Activated effector memory CD4-positive, alpha-beta T cell treated with anti-CD3 and anti-CD28 coated beads, Interleukin-2, amount 50 U/mL, for 16 hours (primary cell): Measurements from ENCODE around the gene UPP1.
A peak's percentile ranks its signal among the peaks of the same experiment; 100 is the strongest.
"Not testable (repeated sequence)": the region's sequence is repeated elsewhere in the genome, so short reads cannot be mapped to it uniquely, and the experiment has no call there.

Experiments used
- DNase-seq: peaks from one replicate; pipeline ENCODE4 v3.0.0-alpha.2; 2020

Gene UPP1

GRCh38 chr7:48112401-48113165 lies 23.5 kb downstream of the UPP1 start:
- DNase-seq: no peak

- no peak for DNase-seq
Measured at GRCh38 chr7:48113275-48113674, 24.2 kb downstream of the UPP1 start.

GRCh38 chr7:48114115-48114514 lies 25.1 kb downstream of the UPP1 start:
- DNase-seq: no peak

GRCh38 chr7:48114589-48114988 lies 25.5 kb downstream of the UPP1 start:
- DNase-seq: no peak

- DNase-seq: no peak
Measured at GRCh38 chr7:48116043-48116442, 27.0 kb downstream of the UPP1 start.

GRCh38 chr7:48118041-48118440 lies 29.0 kb downstream of the UPP1 start:
- DNase-seq: no peak

GRCh38 chr7:48120536-48120935 lies 31.5 kb downstream of the UPP1 start:
- not testable (repeated sequence) for DNase-seq

- no peak for DNase-seq
Measured at GRCh38 chr7:48126037-48126436, 37.0 kb downstream of the UPP1 start.

- DNase-seq: no peak
Measured at GRCh38 chr7:48130658-48131108, 41.6 kb downstream of the UPP1 start.

- no peak for DNase-seq
Measured at GRCh38 chr7:48132792-48133191, 43.7 kb downstream of the UPP1 start.

GRCh38 chr7:48139459-48139858 lies 50.4 kb downstream of the UPP1 start:
- no peak for DNase-seq

GRCh38 chr7:48140001-48140681 lies 51.1 kb downstream of the UPP1 start:
- DNase-seq: no peak

- no peak for DNase-seq
Measured at GRCh38 chr7:48141521-48141920, 52.5 kb downstream of the UPP1 start.

GRCh38 chr7:48144291-48144768 lies 55.3 kb downstream of the UPP1 start:
- no peak for DNase-seq

GRCh38 chr7:48147078-48147591 lies 58.1 kb downstream of the UPP1 start:
- DNase-seq: no peak

GRCh38 chr7:48147690-48148089 lies 58.6 kb downstream of the UPP1 start:
- DNase-seq: not testable (repeated sequence)

GRCh38 chr7:48148311-48148710 lies 59.2 kb downstream of the UPP1 start:
- DNase-seq: no peak

- DNase-seq: no peak
Measured at GRCh38 chr7:48149058-48149457, 60.0 kb downstream of the UPP1 start.

- no peak for DNase-seq
Measured at GRCh38 chr7:48150086-48150485, 61.0 kb downstream of the UPP1 start.

GRCh38 chr7:48154792-48155413 lies 65.8 kb downstream of the UPP1 start:
- DNase-seq: peak; percentile 73
